Activated naive CD8-positive, alpha-beta T cell treated with anti-CD3 and anti-CD28 coated beads, Interleukin-2, amount 50 U/mL, for 24 hours (primary cell): Measurements from ENCODE around the gene MRPL57.
"Not testable (repeated sequence)": the region's sequence is repeated elsewhere in the genome, so short reads cannot be mapped to it uniquely, and the experiment has no call there.

Experiments
- ATAC-seq: fragments of 150-1000 bp; cut with Tn5 transposase; one replicate; pipeline ENCODE4 v1.10.0; 2021
- DNase-seq: peaks from one replicate; pipeline ENCODE4 v3.0.0; 2021
- H3K27ac Mint-ChIP-seq: one replicate; pipeline ENCODE4 v1.8.0; 2021; ENCODE audit warnings: mild to moderate bottlenecking, mixed read lengths
- H3K27me3 Mint-ChIP-seq: one replicate; pipeline ENCODE4 v1.8.0; 2021; ENCODE audit warnings: mixed read lengths
- H3K36me3 Mint-ChIP-seq: one replicate; pipeline ENCODE4 v1.8.0; 2021; ENCODE audit warnings: low read depth, mixed read lengths
- H3K4me1 Mint-ChIP-seq: one replicate; pipeline ENCODE4 v1.8.0; 2021; ENCODE audit warnings: mixed read lengths
- H3K4me3 Mint-ChIP-seq: one replicate; pipeline ENCODE4 v1.8.0; 2021; ENCODE audit warnings: mild to moderate bottlenecking, moderate library complexity, mixed read lengths
- H3K9me3 Mint-ChIP-seq: one replicate; pipeline ENCODE4 v1.8.0; 2021; ENCODE audit warnings: mixed read lengths

The MRPL57 gene

DNA sequence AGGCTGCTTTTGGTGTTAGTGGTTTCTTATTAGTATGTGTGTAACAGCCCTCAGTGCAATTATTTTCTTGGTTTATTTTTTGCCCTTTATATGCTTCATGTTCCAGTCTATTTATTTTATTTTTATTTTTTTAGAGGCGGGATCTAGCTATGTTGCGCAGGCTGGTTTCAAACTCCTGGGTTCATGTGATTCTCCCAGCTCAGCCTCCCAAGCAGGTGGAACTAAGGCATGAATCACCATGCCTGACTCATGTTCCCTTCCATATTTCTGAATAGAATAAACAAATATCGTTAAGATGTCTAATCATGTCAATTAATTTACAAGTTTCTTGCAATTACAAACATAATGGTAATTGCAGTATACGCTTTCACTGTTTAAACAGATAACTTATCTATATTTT is 11.8 kb upstream of the MRPL57 start:
- no peaks in the 10 kb centered on the region for H3K9me3 Mint-ChIP-seq
- ATAC-seq: no peak
- H3K27ac Mint-ChIP-seq: no peak overlapping the region
- DNase-seq: no peak
- H3K36me3 Mint-ChIP-seq: peaks cover 33% of the 10 kb centered on the region
- H3K4me3 Mint-ChIP-seq: no peak overlapping the region
- no peaks in the 10 kb centered on the region for H3K4me1 Mint-ChIP-seq
- no peaks in the 10 kb centered on the region for H3K27me3 Mint-ChIP-seq

DNA sequence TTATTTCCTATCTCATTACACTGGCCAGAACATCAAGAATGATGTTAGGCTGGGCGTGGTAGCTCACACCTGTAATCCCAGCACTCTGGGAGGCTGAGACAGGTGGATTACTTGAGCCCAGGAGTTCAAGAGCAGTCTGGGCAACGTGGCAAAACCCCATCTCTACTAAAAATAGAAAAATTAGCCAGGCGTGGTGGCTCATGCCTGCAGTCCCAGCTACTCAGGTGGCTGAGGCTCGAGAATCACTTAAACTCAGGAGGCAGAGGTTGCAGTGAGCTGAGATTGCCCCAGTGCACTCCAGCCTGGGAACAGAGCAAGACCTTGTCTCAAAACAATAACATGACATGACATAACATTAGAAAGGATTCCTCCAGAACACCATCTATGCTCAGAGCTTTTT is 10.9 kb upstream of the MRPL57 start:
- H3K36me3 Mint-ChIP-seq: peaks cover 33% of the 10 kb centered on the region
- not testable (repeated sequence) for H3K27me3 Mint-ChIP-seq, ATAC-seq, H3K9me3 Mint-ChIP-seq, H3K27ac Mint-ChIP-seq, H3K4me3 Mint-ChIP-seq, DNase-seq, H3K4me1 Mint-ChIP-seq

DNA sequence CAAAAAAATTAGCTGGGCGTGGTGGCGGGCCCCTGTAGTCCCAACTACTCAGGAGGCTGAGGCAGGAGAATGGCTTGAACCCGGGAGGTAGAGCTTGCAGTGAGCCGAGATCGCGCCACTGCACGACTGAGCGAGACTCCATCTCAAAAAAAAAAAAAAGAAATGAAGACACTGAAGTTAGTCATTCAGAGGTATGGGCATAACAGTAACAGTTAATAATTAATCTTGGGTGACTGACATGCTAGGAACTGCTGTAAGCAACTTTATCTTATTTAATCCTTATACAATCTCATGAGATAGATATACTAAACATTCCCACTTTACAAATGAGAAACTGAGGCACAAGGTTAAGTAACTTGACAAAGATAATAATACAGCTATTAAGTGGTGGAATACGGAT is 5.0 kb upstream of the MRPL57 start:
- Mint-ChIP-seq H3K36me3 (peaks cover 52% of the 10 kb centered on the region), H3K27ac (no peak overlapping the region), H3K4me1 (peaks cover 17% of the 10 kb centered on the region), H3K27me3 (no peaks in the 10 kb centered on the region), H3K4me3 (no peak overlapping the region), H3K9me3 (no peaks in the 10 kb centered on the region)
- ATAC-seq: no peak
- DNase-seq: no peak

DNA sequence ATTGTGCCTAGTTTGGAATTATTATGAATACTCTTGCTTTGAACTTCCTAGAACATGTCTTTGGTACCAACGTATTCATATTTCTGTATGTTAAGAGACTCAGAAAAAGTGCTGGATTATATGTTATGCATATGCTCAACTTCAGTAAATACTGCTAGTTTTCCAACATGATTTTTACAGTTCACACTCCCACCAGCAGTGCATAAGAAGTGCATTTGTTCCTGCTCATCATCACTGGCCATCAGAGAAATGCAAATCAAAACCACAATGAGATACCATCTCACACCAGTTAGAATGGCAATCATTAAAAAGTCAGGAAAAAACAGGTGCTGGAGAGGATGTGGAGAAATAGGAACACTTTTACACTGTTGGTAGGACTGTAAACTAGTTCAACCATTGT is 2.7 kb upstream of the MRPL57 start:
- ATAC-seq, DNase-seq, H3K27me3 Mint-ChIP-seq, H3K4me3 Mint-ChIP-seq, H3K9me3 Mint-ChIP-seq, H3K27ac Mint-ChIP-seq: not testable (repeated sequence)
- H3K36me3 Mint-ChIP-seq: peaks cover 50% of the 10 kb centered on the region
- H3K4me1 Mint-ChIP-seq: peaks cover 32% of the 10 kb centered on the region

DNA sequence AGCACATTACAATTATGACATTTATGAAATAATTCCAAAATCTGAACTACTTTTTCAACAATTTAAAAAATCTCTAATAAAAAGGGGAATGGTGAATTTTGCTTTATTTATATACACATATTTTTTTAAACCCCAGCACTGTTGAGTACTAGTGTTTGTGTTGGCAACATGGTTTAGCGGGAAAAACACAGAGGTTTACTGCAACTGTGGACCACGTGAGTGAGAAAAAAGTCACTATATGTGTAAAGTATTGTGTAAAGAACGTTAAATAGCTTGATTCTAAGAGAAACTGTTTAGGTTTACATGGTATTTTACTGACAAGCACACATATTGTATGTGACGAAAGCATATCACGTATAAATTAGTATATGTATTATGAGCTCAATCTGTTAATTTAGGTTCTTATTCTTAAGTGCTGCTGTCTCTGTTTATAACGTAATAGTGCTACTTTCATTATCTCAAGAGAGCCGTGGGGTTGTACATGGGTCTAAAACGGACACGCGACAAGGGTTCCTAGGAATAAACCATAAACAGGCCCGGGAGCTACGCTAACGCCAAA is 723 bp upstream of the MRPL57 start:
- no peaks in the 10 kb centered on the region for H3K27me3 Mint-ChIP-seq
- H3K9me3 Mint-ChIP-seq: no peaks in the 10 kb centered on the region
- H3K4me1 Mint-ChIP-seq: peaks cover 35% of the 10 kb centered on the region
- peak overlapping the region; percentile 97 for H3K27ac Mint-ChIP-seq
- no peak for ATAC-seq
- peak overlapping the region; percentile 97 for H3K4me3 Mint-ChIP-seq
- DNase-seq: no peak
- peaks cover 37% of the 10 kb centered on the region for H3K36me3 Mint-ChIP-seq

DNA sequence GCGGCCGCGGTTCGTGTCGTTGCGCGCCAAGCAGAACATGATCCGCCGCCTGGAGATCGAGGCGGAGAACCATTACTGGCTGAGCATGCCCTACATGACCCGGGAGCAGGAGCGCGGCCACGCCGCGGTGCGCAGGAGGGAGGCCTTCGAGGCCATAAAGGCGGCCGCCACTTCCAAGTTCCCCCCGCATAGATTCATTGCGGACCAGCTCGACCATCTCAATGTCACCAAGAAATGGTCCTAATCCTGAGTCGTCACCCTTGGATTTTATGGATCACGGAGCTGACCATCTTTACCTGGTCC is 475 bp downstream of the MRPL57 start:
- H3K27ac Mint-ChIP-seq: peak overlapping the region; percentile 97
- H3K27me3 Mint-ChIP-seq: no peaks in the 10 kb centered on the region
- ATAC-seq (peak; percentile 19), DNase-seq (no peak)
- H3K9me3 Mint-ChIP-seq: no peaks in the 10 kb centered on the region
- H3K36me3 Mint-ChIP-seq: peaks cover 26% of the 10 kb centered on the region
- peaks cover 35% of the 10 kb centered on the region for H3K4me1 Mint-ChIP-seq
- H3K4me3 Mint-ChIP-seq: peak overlapping the region; percentile 97

- Mint-ChIP-seq H3K9me3 (no peaks in the 10 kb centered on the region), H3K4me1 (peaks cover 18% of the 10 kb centered on the region), H3K27ac (no peak overlapping the region), H3K27me3 (no peaks in the 10 kb centered on the region), H3K36me3 (peaks cover 13% of the 10 kb centered on the region), H3K4me3 (no peak overlapping the region)
- no peak for ATAC-seq
- DNase-seq: no peak
These were observed 5.2 kb downstream of the MRPL57 start for GRCh38 chr13:21181671-21182070.

GRCh38 chr13:21186410-21186809 is 10.0 kb downstream of the MRPL57 start:
- H3K4me1 Mint-ChIP-seq, H3K9me3 Mint-ChIP-seq, ATAC-seq, H3K27me3 Mint-ChIP-seq, H3K4me3 Mint-ChIP-seq, DNase-seq, H3K36me3 Mint-ChIP-seq, H3K27ac Mint-ChIP-seq: not testable (repeated sequence)

- H3K36me3 Mint-ChIP-seq, DNase-seq, H3K27me3 Mint-ChIP-seq, H3K27ac Mint-ChIP-seq, ATAC-seq, H3K9me3 Mint-ChIP-seq, H3K4me1 Mint-ChIP-seq, H3K4me3 Mint-ChIP-seq: not testable (repeated sequence)
These were observed 18.3 kb downstream of the MRPL57 start for GRCh38 chr13:21194756-21195155.

GRCh38 chr13:21197606-21198225 is 21.3 kb downstream of the MRPL57 start:
- H3K27ac Mint-ChIP-seq: peak overlapping the region; percentile 15
- H3K36me3 Mint-ChIP-seq, H3K4me1 Mint-ChIP-seq, H3K9me3 Mint-ChIP-seq, ATAC-seq, H3K4me3 Mint-ChIP-seq, H3K27me3 Mint-ChIP-seq, DNase-seq: not testable (repeated sequence)

- not testable (repeated sequence) for ATAC-seq, H3K9me3 Mint-ChIP-seq, DNase-seq, H3K27me3 Mint-ChIP-seq, H3K27ac Mint-ChIP-seq, H3K4me1 Mint-ChIP-seq, H3K36me3 Mint-ChIP-seq, H3K4me3 Mint-ChIP-seq
These were observed 21.9 kb downstream of the MRPL57 start for GRCh38 chr13:21198391-21198790.

GRCh38 chr13:21201456-21202190 is 25.2 kb downstream of the MRPL57 start:
- not testable (repeated sequence) for ATAC-seq, H3K4me3 Mint-ChIP-seq, H3K27ac Mint-ChIP-seq, H3K27me3 Mint-ChIP-seq, H3K36me3 Mint-ChIP-seq, H3K9me3 Mint-ChIP-seq, DNase-seq, H3K4me1 Mint-ChIP-seq

DNA sequence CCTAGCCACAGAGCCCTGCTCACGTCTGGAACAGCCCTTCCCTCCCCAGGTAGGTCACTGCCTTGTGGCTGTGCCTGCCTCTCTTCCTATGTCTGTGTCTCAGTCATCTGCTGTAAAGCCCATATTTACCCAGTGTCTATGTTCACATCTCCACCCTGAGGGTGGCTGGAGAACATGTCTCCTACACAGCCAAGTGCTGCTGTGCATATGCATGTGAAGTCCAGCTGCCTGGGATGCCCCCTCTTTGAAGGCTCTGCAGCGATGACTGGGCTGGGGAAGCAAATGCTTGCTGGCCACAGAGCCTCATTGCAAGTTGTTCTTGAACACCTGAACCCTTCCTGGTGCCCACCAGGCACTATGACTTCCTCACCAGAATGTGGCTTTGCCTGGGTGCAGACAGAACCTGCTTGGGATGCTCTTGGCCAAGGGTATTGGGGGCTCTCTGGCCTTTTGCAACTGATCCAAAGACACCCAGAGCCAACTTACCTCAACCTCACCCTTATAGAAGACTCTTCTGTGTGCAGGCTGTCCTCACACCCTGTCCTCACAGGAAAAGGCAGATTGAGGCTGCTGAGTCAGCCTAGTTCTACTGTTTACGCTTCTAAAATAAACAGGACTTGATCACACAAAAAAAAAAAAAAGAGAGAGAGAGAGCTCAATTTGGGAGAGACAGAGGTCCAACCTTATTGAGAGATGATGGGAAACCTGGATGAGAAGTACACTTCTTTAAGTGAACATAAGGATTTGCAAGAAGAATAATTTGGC is 26.5 kb downstream of the MRPL57 start:
- H3K4me3 Mint-ChIP-seq: no peak overlapping the region
- H3K27ac Mint-ChIP-seq: no peak overlapping the region
- no peaks in the 10 kb centered on the region for H3K36me3 Mint-ChIP-seq
- peaks cover 2% of the 10 kb centered on the region for H3K27me3 Mint-ChIP-seq
- H3K9me3 Mint-ChIP-seq: peaks cover 6% of the 10 kb centered on the region
- ATAC-seq: no peak
- no peak for DNase-seq
- no peaks in the 10 kb centered on the region for H3K4me1 Mint-ChIP-seq

GRCh38 chr13:21208652-21209154 is 32.2 kb downstream of the MRPL57 start:
- H3K9me3 Mint-ChIP-seq: peaks cover 8% of the 10 kb centered on the region
- H3K4me1 Mint-ChIP-seq: no peaks in the 10 kb centered on the region

More at GRCh38 chr13:21208652-21209154, 32.2 kb downstream of the MRPL57 start:
- H3K27ac Mint-ChIP-seq: no peak overlapping the region
- H3K36me3 Mint-ChIP-seq: no peaks in the 10 kb centered on the region
- no peak for ATAC-seq
- no peak overlapping the region for H3K4me3 Mint-ChIP-seq
- DNase-seq: no peak
- peaks cover 5% of the 10 kb centered on the region for H3K27me3 Mint-ChIP-seq
